ENCODE data around the gene TCEA2. TPM values are rescaled to one million over a fixed set of nuclear protein-coding genes. Genes with fewer than 3 reads are reported as not detected.

Gene TCEA2
- total RNA-seq, 1 donor from 2014 or later = 73.1 TPM

GRCh38 chr20:64090165-64090564, 27.2 kb downstream of the TCEA2 start:
- H3K27me3 Mint-ChIP-seq (ENCODE audit: unreplicated experiment) = peaks cover 10% of the 10 kb centered on the region
- no peaks in the 10 kb centered on the region for H3K9me3 Mint-ChIP-seq (ENCODE audit: unreplicated experiment)
- no peak for TF ChIP-seq CTCF (IDR thresholded peaks at IDR 0.05)
- no peaks in the 10 kb centered on the region for H3K4me1 Mint-ChIP-seq (ENCODE audit: unreplicated experiment)
- DNase-seq (ENCODE audit: extremely low spot score, unreplicated experiment) = no peak
- H3K36me3 Mint-ChIP-seq (ENCODE audit: unreplicated experiment) = no peaks in the 10 kb centered on the region
- H3K27ac Mint-ChIP-seq (ENCODE audit: unreplicated experiment) = no peak overlapping the region
- no peak overlapping the region for H3K4me3 Mint-ChIP-seq (ENCODE audit: unreplicated experiment)

DNA sequence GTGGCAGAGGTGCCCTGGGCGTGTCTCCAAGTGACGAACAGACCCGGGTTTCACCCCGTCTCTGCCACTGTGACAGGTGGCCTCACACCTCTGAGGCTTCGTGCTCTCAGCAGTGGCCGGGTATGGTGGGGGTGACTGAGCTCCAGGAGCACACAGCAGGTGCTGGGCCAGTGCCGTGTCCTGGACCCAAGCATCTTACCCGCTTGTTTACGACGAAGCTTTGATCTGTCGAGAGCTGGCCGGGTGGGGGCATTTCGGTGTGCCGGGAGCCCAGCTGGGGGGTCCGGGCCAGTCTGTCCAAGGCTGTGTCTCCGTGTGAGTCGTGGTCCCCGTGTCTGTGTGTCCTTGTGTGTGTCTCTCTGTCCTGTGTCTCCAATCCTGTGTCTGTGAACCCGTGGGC, 28.3 kb downstream of the TCEA2 start:
- no peak overlapping the region for H3K27ac Mint-ChIP-seq (ENCODE audit: unreplicated experiment)
- no peaks in the 10 kb centered on the region for H3K4me1 Mint-ChIP-seq (ENCODE audit: unreplicated experiment)
- H3K9me3 Mint-ChIP-seq (ENCODE audit: unreplicated experiment) = no peaks in the 10 kb centered on the region
- no peaks in the 10 kb centered on the region for H3K36me3 Mint-ChIP-seq (ENCODE audit: unreplicated experiment)
- H3K4me3 Mint-ChIP-seq (ENCODE audit: unreplicated experiment) = no peak overlapping the region
- H3K27me3 Mint-ChIP-seq (ENCODE audit: unreplicated experiment) = peaks cover 2% of the 10 kb centered on the region
- DNase-seq (ENCODE audit: extremely low spot score, unreplicated experiment) = no peak
- no peak for TF ChIP-seq CTCF (IDR thresholded peaks at IDR 0.05)

- H3K36me3 Mint-ChIP-seq (ENCODE audit: unreplicated experiment) = no peaks in the 10 kb centered on the region
- no peak for DNase-seq (ENCODE audit: extremely low spot score, unreplicated experiment)
- H3K4me3 Mint-ChIP-seq (ENCODE audit: unreplicated experiment) = no peak overlapping the region
- H3K9me3 Mint-ChIP-seq (ENCODE audit: unreplicated experiment) = no peaks in the 10 kb centered on the region
- no peaks in the 10 kb centered on the region for H3K4me1 Mint-ChIP-seq (ENCODE audit: unreplicated experiment)
- peaks cover 2% of the 10 kb centered on the region for H3K27me3 Mint-ChIP-seq (ENCODE audit: unreplicated experiment)
- TF ChIP-seq CTCF (IDR thresholded peaks at IDR 0.05) = no peak
- no peak overlapping the region for H3K27ac Mint-ChIP-seq (ENCODE audit: unreplicated experiment)
Observed at GRCh38 chr20:64091770-64092169, 28.8 kb downstream of the TCEA2 start.

GRCh38 chr20:64092258-64093012, 29.4 kb downstream of the TCEA2 start:
- no peaks in the 10 kb centered on the region for H3K4me1 Mint-ChIP-seq (ENCODE audit: unreplicated experiment)
- no peak for DNase-seq (ENCODE audit: extremely low spot score, unreplicated experiment)
- no peak overlapping the region for H3K4me3 Mint-ChIP-seq (ENCODE audit: unreplicated experiment)
- no peaks in the 10 kb centered on the region for H3K9me3 Mint-ChIP-seq (ENCODE audit: unreplicated experiment)
- no peak for TF ChIP-seq CTCF (IDR thresholded peaks at IDR 0.05)
- no peaks in the 10 kb centered on the region for H3K36me3 Mint-ChIP-seq (ENCODE audit: unreplicated experiment)
- H3K27me3 Mint-ChIP-seq (ENCODE audit: unreplicated experiment) = peaks cover 2% of the 10 kb centered on the region
- H3K27ac Mint-ChIP-seq (ENCODE audit: unreplicated experiment) = no peak overlapping the region

DNA sequence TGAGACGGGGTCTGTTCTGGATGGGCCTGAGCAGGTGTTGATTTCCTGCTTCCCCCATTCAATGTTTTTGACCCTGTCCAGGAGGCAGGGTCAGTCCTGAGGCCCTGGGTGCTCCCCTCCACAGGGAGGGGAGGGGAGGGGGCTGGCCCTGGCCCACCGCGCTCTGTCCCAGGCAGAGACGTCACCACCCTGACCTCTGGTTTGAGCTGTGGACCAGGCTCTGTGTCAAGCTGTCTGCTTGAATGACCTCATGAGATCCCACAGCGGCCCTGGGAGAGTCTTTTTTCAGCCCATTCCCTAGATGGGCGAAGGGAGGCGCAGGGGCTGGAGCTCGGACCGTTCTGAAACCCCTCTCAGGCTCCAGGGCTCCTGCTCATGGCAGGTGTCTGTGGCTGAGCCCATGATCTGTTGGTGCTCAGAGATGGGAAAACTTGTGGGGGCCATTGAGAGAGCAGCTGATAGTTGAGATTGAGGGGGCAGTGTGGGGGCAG, 30.1 kb downstream of the TCEA2 start:
- no peak for TF ChIP-seq CTCF (IDR thresholded peaks at IDR 0.05)
- no peaks in the 10 kb centered on the region for H3K4me1 Mint-ChIP-seq (ENCODE audit: unreplicated experiment)
- no peak for DNase-seq (ENCODE audit: extremely low spot score, unreplicated experiment)
- H3K27ac Mint-ChIP-seq (ENCODE audit: unreplicated experiment) = no peak overlapping the region
- H3K27me3 Mint-ChIP-seq (ENCODE audit: unreplicated experiment) = peaks cover 2% of the 10 kb centered on the region
- H3K36me3 Mint-ChIP-seq (ENCODE audit: unreplicated experiment) = no peaks in the 10 kb centered on the region
- no peaks in the 10 kb centered on the region for H3K9me3 Mint-ChIP-seq (ENCODE audit: unreplicated experiment)
- H3K4me3 Mint-ChIP-seq (ENCODE audit: unreplicated experiment) = no peak overlapping the region
